Karpas-422 (cell line): ENCODE data around the gene PLA2G1B. TPM values are rescaled to one million over a fixed set of nuclear protein-coding genes. Genes with fewer than 3 reads are reported as not detected.
"Not testable (repeated sequence)": the region's sequence is repeated elsewhere in the genome, so short reads cannot be mapped to it uniquely, and the experiment has no call there.

Experiments used
- DNase-seq: peaks from one replicate; pipeline ENCODE4 v3.0.0-alpha.2; 2015
- H2AFZ ChIP-seq: fragments of 200-600 bp; sonication (generic); 2 replicates; pipeline ENCODE4 v1.6.1; 2014; ENCODE audit warnings: antibody characterized with exemption, low read length, mixed read lengths
- H3K27ac ChIP-seq: fragments of 200-600 bp; sonication (generic); 2 replicates; pipeline ENCODE4 v1.5.1; 2014; ENCODE audit warnings: mild to moderate bottlenecking, low read length, moderate library complexity
- H3K27me3 ChIP-seq: fragments of 200-600 bp; sonication (generic); 2 replicates; pipeline ENCODE4 v1.6.1; 2014; ENCODE audit warnings: low read length, mixed read lengths
- H3K36me3 ChIP-seq: fragments of 200-600 bp; sonication (generic); 2 replicates; pipeline ENCODE4 v1.6.1; 2014; ENCODE audit warnings: low read length, mixed read lengths; ENCODE audit not compliant: insufficient read depth
- H3K4me1 ChIP-seq: fragments of 200-600 bp; sonication (generic); 2 replicates; pipeline ENCODE4 v1.6.1; 2014; ENCODE audit warnings: mild to moderate bottlenecking, low read length, mixed read lengths
- H3K4me2 ChIP-seq: fragments of 200-600 bp; sonication (generic); 2 replicates; pipeline ENCODE4 v1.6.1; 2014; ENCODE audit warnings: low read length, low read depth, mild to moderate bottlenecking; ENCODE audit not compliant: poor library complexity, severe bottlenecking
- H3K4me3 ChIP-seq: fragments of 200-600 bp; sonication (generic); 2 replicates; pipeline ENCODE4 v1.5.1; 2014; ENCODE audit warnings: mild to moderate bottlenecking, antibody characterized with exemption, low read length, mixed read lengths
- H3K79me2 ChIP-seq: fragments of 200-600 bp; sonication (generic); 2 replicates; pipeline ENCODE4 v1.6.1; 2014; ENCODE audit warnings: mild to moderate bottlenecking, low read length, mixed read lengths
- H3K9ac ChIP-seq: fragments of 200-600 bp; sonication (generic); 2 replicates; pipeline ENCODE4 v1.6.0; 2014; ENCODE audit warnings: low read length
- H3K9me2 ChIP-seq: fragments of 200-600 bp; sonication (generic), shearing (Covaris generic); replicated peaks from 2 replicates; pipeline ENCODE4 v1.6.0; 2014; ENCODE audit warnings: mild to moderate bottlenecking, low read length, moderate library complexity; ENCODE audit not compliant: insufficient read depth
- H3K9me3 ChIP-seq: fragments of 300-700, 200-600 bp; sonication (generic); 2 replicates; pipeline ENCODE4 v1.6.1; 2014; ENCODE audit warnings: low read length, mixed read lengths
- H4K20me1 ChIP-seq: fragments of 200-600 bp; sonication (generic); 2 replicates; pipeline ENCODE4 v1.6.1; 2014; ENCODE audit warnings: mild to moderate bottlenecking, antibody characterized with exemption, low read length, low read depth; ENCODE audit not compliant: insufficient read depth
- total RNA-seq: library from RNA; depleted of rRNA; stranded (reverse); fragments of >200 nt; shearing (Covaris generic); gene quantifications from 2 replicates; pipeline ENCODE4 v1.2.3, GENCODE V29; 2014; ENCODE audit warnings: low replicate concordance

PLA2G1B gene
- total RNA-seq, 1 experiment from 2014 or later: not detected

GRCh38 chr12:120343039-120343537, 15.5 kb upstream of the PLA2G1B start:
- Histone ChIP-seq H3K9me2 (no peaks in the 10 kb centered on the region), H3K27ac (no peak overlapping the region), H3K4me1 (no peaks in the 10 kb centered on the region), H3K9me3 (no peaks in the 10 kb centered on the region), H3K79me2 (no peaks in the 10 kb centered on the region), H2AFZ (no peak overlapping the region), H3K4me2 (no peak overlapping the region), H3K36me3 (no peaks in the 10 kb centered on the region), H4K20me1 (no peaks in the 10 kb centered on the region), H3K9ac (no peak overlapping the region), H3K27me3 (no peaks in the 10 kb centered on the region), H3K4me3 (no peak overlapping the region)
- no peak for DNase-seq

GRCh38 chr12:120342175-120343038, 14.8 kb upstream of the PLA2G1B start:
- no peak overlapping the region for H3K4me3 ChIP-seq
- H3K9me2 ChIP-seq: no peaks in the 10 kb centered on the region
- no peak overlapping the region for H3K27ac ChIP-seq
- DNase-seq: no peak
- no peaks in the 10 kb centered on the region for H4K20me1 ChIP-seq
- no peaks in the 10 kb centered on the region for H3K27me3 ChIP-seq
- H3K9me3 ChIP-seq: no peaks in the 10 kb centered on the region
- H2AFZ ChIP-seq: no peak overlapping the region
- H3K4me1 ChIP-seq: no peaks in the 10 kb centered on the region
- no peaks in the 10 kb centered on the region for H3K79me2 ChIP-seq
- no peaks in the 10 kb centered on the region for H3K36me3 ChIP-seq
- H3K4me2 ChIP-seq: no peak overlapping the region
- no peak overlapping the region for H3K9ac ChIP-seq

GRCh38 chr12:120339256-120339655, 11.7 kb upstream of the PLA2G1B start:
- Histone ChIP-seq H3K4me3 (no peak overlapping the region), H3K27me3 (no peaks in the 10 kb centered on the region), H2AFZ (no peak overlapping the region), H3K9me2 (no peaks in the 10 kb centered on the region), H3K4me1 (no peaks in the 10 kb centered on the region), H3K79me2 (no peaks in the 10 kb centered on the region), H3K9me3 (peaks cover 9% of the 10 kb centered on the region; the same call in 1 of the 2 replicates), H3K36me3 (no peaks in the 10 kb centered on the region), H3K9ac (no peak overlapping the region), H3K27ac (no peak overlapping the region), H4K20me1 (no peaks in the 10 kb centered on the region), H3K4me2 (no peak overlapping the region)
- no peak for DNase-seq

GRCh38 chr12:120337730-120338129, 10.2 kb upstream of the PLA2G1B start:
- H3K27ac ChIP-seq: no peak overlapping the region
- H3K4me3 ChIP-seq: no peak overlapping the region
- no peaks in the 10 kb centered on the region for H3K27me3 ChIP-seq
- no peak overlapping the region for H2AFZ ChIP-seq
- no peak overlapping the region for H3K9ac ChIP-seq
- no peak overlapping the region for H3K4me2 ChIP-seq
- no peak for DNase-seq
- H3K36me3 ChIP-seq: no peaks in the 10 kb centered on the region
- H3K9me3 ChIP-seq: peaks cover 9% of the 10 kb centered on the region; the same call in 1 of the 2 replicates
- H3K79me2 ChIP-seq: no peaks in the 10 kb centered on the region
- H4K20me1 ChIP-seq: no peaks in the 10 kb centered on the region
- no peaks in the 10 kb centered on the region for H3K4me1 ChIP-seq
- no peaks in the 10 kb centered on the region for H3K9me2 ChIP-seq

- not testable (repeated sequence) for H3K27ac ChIP-seq, H4K20me1 ChIP-seq, H3K4me1 ChIP-seq, H3K9me3 ChIP-seq, H3K36me3 ChIP-seq, H3K9ac ChIP-seq, H2AFZ ChIP-seq, H3K4me2 ChIP-seq, H3K4me3 ChIP-seq, H3K9me2 ChIP-seq, H3K27me3 ChIP-seq, DNase-seq, H3K79me2 ChIP-seq
Measured at GRCh38 chr12:120336392-120336791, 8.8 kb upstream of the PLA2G1B start.

- not testable (repeated sequence) for H3K4me3 ChIP-seq, H3K27me3 ChIP-seq, H3K9me2 ChIP-seq, H3K79me2 ChIP-seq, H3K9me3 ChIP-seq, H2AFZ ChIP-seq, H3K9ac ChIP-seq, H3K4me1 ChIP-seq, H3K36me3 ChIP-seq, H3K4me2 ChIP-seq, H4K20me1 ChIP-seq, H3K27ac ChIP-seq
- peak; percentile 69 for DNase-seq
Measured at GRCh38 chr12:120335447-120335846, 7.9 kb upstream of the PLA2G1B start.

GRCh38 chr12:120332523-120332922, 4.9 kb upstream of the PLA2G1B start:
- DNase-seq: no peak
- Histone ChIP-seq H3K9me3 (peaks cover 9% of the 10 kb centered on the region; the same call in 1 of the 2 replicates), H3K36me3 (no peaks in the 10 kb centered on the region), H3K4me2 (no peak overlapping the region), H4K20me1 (no peaks in the 10 kb centered on the region), H3K79me2 (no peaks in the 10 kb centered on the region), H3K4me1 (no peaks in the 10 kb centered on the region), H3K27me3 (no peaks in the 10 kb centered on the region), H3K4me3 (no peak overlapping the region), H3K9ac (no peak overlapping the region), H3K27ac (no peak overlapping the region), H3K9me2 (no peaks in the 10 kb centered on the region), H2AFZ (no peak overlapping the region)

- H3K4me3 ChIP-seq: no peak overlapping the region
- no peaks in the 10 kb centered on the region for H3K9me2 ChIP-seq
- no peaks in the 10 kb centered on the region for H3K79me2 ChIP-seq
- no peak overlapping the region for H3K9ac ChIP-seq
- peaks cover 6% of the 10 kb centered on the region; the same call in 1 of the 2 replicates for H3K9me3 ChIP-seq
- no peaks in the 10 kb centered on the region for H4K20me1 ChIP-seq
- no peak for DNase-seq
- no peaks in the 10 kb centered on the region for H3K27me3 ChIP-seq
- H3K36me3 ChIP-seq: no peaks in the 10 kb centered on the region
- H3K27ac ChIP-seq: no peak overlapping the region
- H3K4me1 ChIP-seq: no peaks in the 10 kb centered on the region
- H3K4me2 ChIP-seq: no peak overlapping the region
- no peak overlapping the region for H2AFZ ChIP-seq
Measured at GRCh38 chr12:120332041-120332440, 4.5 kb upstream of the PLA2G1B start.
